Measurements from ENCODE around the gene FAM200A.

GRCh38 chr7:99558306-99559174 lies 6.6 kb upstream of the FAM200A start, which contains the start of gene ZNF655:
- TF ChIP-seq CTCF (IDR thresholded peaks at IDR 0.05 in 8 of 11, conservative IDR thresholded peaks at IDR 0.05 in 3 of 11) (peak in 3 of 11 experiments; percentile 12 to 30 (median 16)), POLR2A (IDR thresholded peaks at IDR 0.05) (peak in 1 of 3 donors; percentile 46), POLR2AphosphoS5 (IDR thresholded peaks at IDR 0.05) (peak; percentile 85 to 95 (median 87))
